SK-N-SH (cell line): ENCODE measurements around the gene OPA3. TPM values are rescaled to one million over a fixed set of nuclear protein-coding genes. Genes with fewer than 3 reads are reported as not detected.

ENCODE experiments used
- CTCF ChIA-PET: fragments of 300-600, 350-600 bp; formaldehyde crosslinking; extraction: SDS; loops from one replicate; lab custom pipeline; 2021; lab: Yijun Ruan, JAX
- POLR2A ChIA-PET: fragments of 350-600 bp; sonication (Branson Sonifier 250); formaldehyde crosslinking; extraction: SDS; loops from one replicate; lab custom pipeline; 2020; ENCODE audit warnings: antibody characterized with exemption, inconsistent platforms; lab: Yijun Ruan, JAX
- DNase-seq: peaks from one replicate; pipeline ENCODE4 v3.0.0; 2012
- H2AFZ ChIP-seq: fragments of 200-600 bp; sonication (generic); 2 replicates; pipeline ENCODE4 v1.8.1; 2016; ENCODE audit warnings: antibody characterized with exemption, mild to moderate bottlenecking, low read depth
- H3F3A ChIP-seq: fragments of 200-600 bp; sonication (generic); replicated peaks from 2 replicates; pipeline ENCODE3; 2016; ENCODE audit warnings: antibody characterized with exemption, mild to moderate bottlenecking; ENCODE audit not compliant: insufficient read depth
- H3K27ac ChIP-seq, 2 experiments: fragments of 200-500 bp in 1 of 2; fragments of 200-600 bp in 1 of 2; sonication (Bioruptor generic) in 1 of 2; sonication (generic), shearing (Covaris generic) in 1 of 2; 2 replicates each; pipeline versions ENCODE4 v1.5.1 to v1.6.1; 2014 to 2016; ENCODE audit warnings: low read depth in 2 of 2, inconsistent platforms in 1 of 2, low read length in 1 of 2, mild to moderate bottlenecking in 1 of 2, mixed read lengths in 1 of 2
- H3K27me3 ChIP-seq: fragments of 200-600 bp; sonication (generic), shearing (Covaris generic); 2 replicates; pipeline ENCODE4 v1.6.1; 2016; ENCODE audit warnings: mixed run types; ENCODE audit not compliant: insufficient read depth
- H3K36me3 ChIP-seq, 2 experiments: fragments of 200-500 bp in 1 of 2; fragments of 200-600 bp in 1 of 2; sonication (Bioruptor generic) in 1 of 2; sonication (generic) in 1 of 2; replicated peaks in 1 of 2; 2 replicates each; pipeline versions ENCODE3 to v1.5.1; 2014 to 2016; ENCODE audit warnings: low read length in 1 of 2, mild to moderate bottlenecking in 1 of 2; ENCODE audit not compliant: insufficient read depth in 2 of 2, control insufficient read depth in 1 of 2
- H3K4me1 ChIP-seq, 2 experiments: fragments of 200-500 bp in 1 of 2; fragments of 200-600 bp in 1 of 2; sonication (Bioruptor generic) in 1 of 2; sonication (generic), shearing (Covaris generic) in 1 of 2; 2 replicates each; pipeline versions ENCODE4 v1.5.1 to v1.6.1; 2014 to 2016; ENCODE audit warnings: low read depth in 1 of 2, low read length in 1 of 2, mixed run types in 1 of 2; ENCODE audit not compliant: insufficient read depth in 2 of 2, control insufficient read depth in 1 of 2
- H3K4me2 ChIP-seq: fragments of 200-600 bp; sonication (generic), shearing (Covaris generic); 2 replicates; pipeline ENCODE4 v1.6.1; 2017; ENCODE audit warnings: mixed run types
- H3K4me3 ChIP-seq, 2 experiments: fragments of 200-500 bp in 1 of 2; fragments of 200-600 bp in 1 of 2; sonication (Bioruptor generic) in 1 of 2; sonication (generic), shearing (Covaris generic) in 1 of 2; 2 replicates each; pipeline versions ENCODE4 v1.5.1 to v1.8.1; 2014 to 2016; ENCODE audit warnings: low read depth in 2 of 2, inconsistent platforms in 1 of 2, low read length in 1 of 2, mild to moderate bottlenecking in 1 of 2, mixed read lengths in 1 of 2, moderate library complexity in 1 of 2
- H3K79me2 ChIP-seq: fragments of 200-600 bp; sonication (generic); 2 replicates; pipeline ENCODE4 v1.8.1; 2017; ENCODE audit warnings: mild to moderate bottlenecking; ENCODE audit not compliant: insufficient read depth
- H3K9ac ChIP-seq: fragments of 200-600 bp; sonication (generic); 2 replicates; pipeline ENCODE4 v1.6.1; 2017; ENCODE audit warnings: mixed run types
- H3K9me2 ChIP-seq: fragments of 200-600 bp; sonication (generic); 2 replicates; pipeline ENCODE4 v1.6.1; 2017; ENCODE audit warnings: mixed run types
- H3K9me3 ChIP-seq: fragments of 200-600 bp; sonication (generic); 2 replicates; pipeline ENCODE4 v1.6.1; 2017; ENCODE audit warnings: mixed run types, mild to moderate bottlenecking, moderate library complexity
- H4K20me1 ChIP-seq: fragments of 200-600 bp; sonication (generic); 2 replicates; pipeline ENCODE4 v1.6.1; 2017; ENCODE audit warnings: mild to moderate bottlenecking, mixed run types; ENCODE audit not compliant: insufficient read depth
- EZH2phosphoT487 ChIP-seq: fragments of 200-600 bp; sonication (generic); IDR thresholded peaks from 2 replicates; pipeline ENCODE4 v1.6.1; 2017; ENCODE audit warnings: low read depth, mixed run types, mild to moderate bottlenecking, antibody characterized with exemption, moderate library complexity, borderline replicate concordance
- NFIC ChIP-seq: IDR thresholded peaks from 2 replicates; pipeline ENCODE4 v1.4.0; 2012; ENCODE audit warnings: borderline replicate concordance
- PBX3 ChIP-seq: IDR thresholded peaks from 2 replicates; pipeline ENCODE4; 2012
- POLR2AphosphoS5 ChIP-seq: IDR thresholded peaks from 2 replicates; pipeline ENCODE4 v1.6.1; 2012; ENCODE audit warnings: low read depth, low read length
- SIN3A ChIP-seq: IDR thresholded peaks from 2 replicates; pipeline ENCODE4 v1.6.1; 2012; ENCODE audit warnings: low read depth, mild to moderate bottlenecking, low read length, moderate library complexity, borderline replicate concordance
- YY1 ChIP-seq: IDR thresholded peaks from 2 replicates; pipeline ENCODE4 v1.4.0; 2012; ENCODE audit warnings: low read depth, mild to moderate bottlenecking
- WGBS: methylation state at CpG from one replicate; pipeline ENCODE4 v1.1.6; 2017; ENCODE audit warnings: low lambda C conversion rate; 5-methylcytosine and 5-hydroxymethylcytosine counted together
- polyA plus RNA-seq, 3 experiments: library from polyadenylated mRNA; depleted of rRNA; stranded (reverse); fragments of >200 nt; gene quantifications; 2 replicates each; pipeline ENCODE4 v1.2.3, GENCODE V29; 2012
- TF ChIP-seq, protein P1 (sequence below): IDR thresholded peaks from 2 replicates; pipeline ENCODE4 v1.4.0; 2012; ENCODE audit warnings: low read depth
- TF ChIP-seq, protein P2 (sequence below): IDR thresholded peaks from 2 replicates; pipeline ENCODE4 v1.4.0; 2012; ENCODE audit warnings: low read depth, borderline replicate concordance

Gene OPA3
- polyA plus RNA-seq, 1 of the 3 experiments (the other 2 are of a cell fraction) = 10.0 TPM

DNA sequence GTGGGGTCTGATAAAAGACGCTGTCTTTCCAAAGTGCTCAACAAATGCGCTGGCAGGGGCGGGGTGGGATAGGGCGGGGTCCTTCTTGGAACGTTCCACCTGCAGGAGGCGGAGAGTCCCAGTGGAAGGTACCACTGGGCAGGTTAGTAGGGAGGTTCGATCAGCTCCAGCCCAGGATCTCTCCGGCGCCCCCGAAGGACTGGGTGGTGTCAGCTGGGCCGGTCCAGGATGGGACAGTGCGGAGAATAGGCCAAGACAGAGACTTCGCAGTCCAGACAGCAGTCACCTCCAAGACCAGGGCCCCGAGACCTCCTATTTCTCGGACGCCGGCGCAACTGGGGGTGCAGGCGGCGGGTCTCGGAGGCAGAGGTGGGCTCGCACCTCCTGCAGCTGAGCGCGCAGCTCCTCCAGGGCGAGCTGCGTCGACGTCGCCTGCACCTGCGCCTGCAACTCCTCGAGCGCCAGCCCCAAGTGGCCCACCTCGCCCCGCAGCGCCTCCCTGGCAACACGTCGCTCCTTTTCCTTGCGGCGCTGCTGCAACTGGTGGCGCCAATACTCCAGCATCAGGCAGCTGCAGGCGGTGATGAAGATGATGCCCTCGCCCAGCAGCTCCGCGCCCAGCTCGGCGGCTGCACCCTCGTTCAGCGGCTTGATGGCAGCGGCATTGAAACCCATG, 55.7 kb downstream of the OPA3 start:
- no peak overlapping the region for H3K9ac ChIP-seq
- no peaks in the 10 kb centered on the region for H3K27me3 ChIP-seq
- no peak overlapping the region for H3K4me3 ChIP-seq
- POLR2A ChIA-PET = no interaction called here
- H3F3A ChIP-seq = peaks cover 21% of the 10 kb centered on the region
- no peaks in the 10 kb centered on the region for H3K9me3 ChIP-seq
- CTCF ChIA-PET = interaction anchor here (1.1 to 1.5 kb wide), 3 partner anchors 28 to 114 kb away, joined by 3 to 4 read pairs (median 3); no protein-coding TSS in a partner anchor
- 73% methylated on average over 35 of the region's 49 CpGs for WGBS
- H3K4me2 ChIP-seq = no peak overlapping the region
- DNase-seq = no peak
- no peaks in the 10 kb centered on the region for H3K9me2 ChIP-seq
- H3K79me2 ChIP-seq = no peaks in the 10 kb centered on the region
- H2AFZ ChIP-seq = no peak overlapping the region
- no peak overlapping the region for H3K27ac ChIP-seq
- H3K36me3 ChIP-seq = peaks cover 21 to 37% of the 10 kb centered on the region in 2 experiments
- H3K4me1 ChIP-seq = no peaks in the 10 kb centered on the region; a peak in 1 of 4 replicates
- peaks cover 9% of the 10 kb centered on the region; the same call in 1 of the 2 replicates for H4K20me1 ChIP-seq
- TF ChIP-seq, protein P1, sequence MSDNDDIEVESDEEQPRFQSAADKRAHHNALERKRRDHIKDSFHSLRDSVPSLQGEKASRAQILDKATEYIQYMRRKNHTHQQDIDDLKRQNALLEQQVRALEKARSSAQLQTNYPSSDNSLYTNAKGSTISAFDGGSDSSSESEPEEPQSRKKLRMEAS = no peak
- TF ChIP-seq POLR2AphosphoS5 = 0 out of 2 replicates have a peak, but pooled peaks have one; percentile 5

- TF ChIP-seq PBX3 (peak; percentile 64), SIN3A (no peak), NFIC (no peak), YY1 (no peak), EZH2phosphoT487 (no peak)
- TF ChIP-seq, protein P1 = no peak
- TF ChIP-seq, protein P2, sequence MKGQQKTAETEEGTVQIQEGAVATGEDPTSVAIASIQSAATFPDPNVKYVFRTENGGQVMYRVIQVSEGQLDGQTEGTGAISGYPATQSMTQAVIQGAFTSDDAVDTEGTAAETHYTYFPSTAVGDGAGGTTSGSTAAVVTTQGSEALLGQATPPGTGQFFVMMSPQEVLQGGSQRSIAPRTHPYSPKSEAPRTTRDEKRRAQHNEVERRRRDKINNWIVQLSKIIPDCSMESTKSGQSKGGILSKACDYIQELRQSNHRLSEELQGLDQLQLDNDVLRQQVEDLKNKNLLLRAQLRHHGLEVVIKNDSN = no peak
- WGBS = 81% methylated on average over 17 of the region's 17 CpGs
- Histone ChIP-seq H3K27ac (no peak overlapping the region), H4K20me1 (peaks cover 13% of the 10 kb centered on the region; the same call in 1 of the 2 replicates), H3K4me1 (no peaks in the 10 kb centered on the region; a peak in 1 of 4 replicates), H3K9me3 (no peaks in the 10 kb centered on the region), H3K4me2 (no peak overlapping the region), H3K36me3 (peaks cover 21 to 41% of the 10 kb centered on the region in 2 experiments), H2AFZ (no peak overlapping the region), H3K9ac (no peak overlapping the region), H3K9me2 (no peaks in the 10 kb centered on the region), H3K4me3 (no peak overlapping the region), H3K79me2 (no peaks in the 10 kb centered on the region), H3K27me3 (no peaks in the 10 kb centered on the region), H3F3A (peaks cover 24% of the 10 kb centered on the region)
- CTCF ChIA-PET = interaction anchor here (1.1 to 1.3 kb wide), 3 partner anchors 8 to 43 kb away, joined by 3 read pairs; no protein-coding TSS in a partner anchor
- POLR2A ChIA-PET = no interaction called here
- no peak for DNase-seq
These were observed 56.4 kb downstream of the OPA3 start for GRCh38 chr19:45528149-45528743.
